Calu3 (cell line): ENCODE measurements around the gene SLC47A1. TPM values are rescaled to one million over a fixed set of nuclear protein-coding genes. Genes with fewer than 3 reads are reported as not detected.

ENCODE experiments used
- BruUV-seq: library from RNA; stranded (reverse); fragments of 400-500 nt; replicated peaks from 2 replicates; lab custom pipeline; 2021; lab: Mats Ljungman, UMichigan
- CTCF ChIA-PET: fragments of 300-600 bp; sonication (Branson Sonifier 250); formaldehyde crosslinking; loops from one replicate; lab custom pipeline; 2022; ENCODE audit warnings: antibody characterized with exemption; lab: Charles Lee
- DNase-seq: peaks from one replicate; pipeline ENCODE4 v3.0.0; 2022
- H3K27ac Mint-ChIP-seq: one replicate; pipeline ENCODE4 v1.8.0; 2022; ENCODE audit warnings: mixed read lengths; ENCODE audit not compliant: unreplicated experiment
- H3K27me3 Mint-ChIP-seq: one replicate; pipeline ENCODE4 v1.8.0; 2022; ENCODE audit warnings: mixed read lengths; ENCODE audit not compliant: unreplicated experiment
- H3K36me3 Mint-ChIP-seq: one replicate; pipeline ENCODE4 v1.8.0; 2022; ENCODE audit warnings: mild to moderate bottlenecking, moderate library complexity, mixed read lengths; ENCODE audit not compliant: insufficient read depth, unreplicated experiment
- H3K4me1 Mint-ChIP-seq: one replicate; pipeline ENCODE4 v1.8.0; 2022; ENCODE audit warnings: mild to moderate bottlenecking, low read depth, mixed read lengths; ENCODE audit not compliant: unreplicated experiment
- H3K4me3 Mint-ChIP-seq: one replicate; pipeline ENCODE4 v1.8.0; 2022; ENCODE audit warnings: mild to moderate bottlenecking, low read depth, moderate library complexity, mixed read lengths; ENCODE audit not compliant: unreplicated experiment
- H3K9me3 Mint-ChIP-seq: one replicate; pipeline ENCODE4 v1.8.0; 2022; ENCODE audit warnings: low read depth, mixed read lengths; ENCODE audit not compliant: unreplicated experiment
- intact Hi-C: fragments of 100-400 bp; cut with micrococcal nuclease; formaldehyde crosslinking; loops from one replicate; pipeline ENCODE4 v1.10.0; 2022; ENCODE audit not compliant: unreplicated experiment
- total RNA-seq: library from RNA; stranded (reverse); gene quantifications from 2 replicates; pipeline ENCODE4 v1.2.3, GENCODE V29; 2022
- TF ChIP-seq, protein P1 (sequence below): fragments of 200-600 bp; IDR thresholded peaks from one replicate; pipeline ENCODE4 v1.8.0; 2022; ENCODE audit warnings: antibody characterized with exemption; ENCODE audit not compliant: unreplicated experiment

SLC47A1 gene
- total RNA-seq, 1 experiment from 2014 or later = not detected

GRCh38 chr17:19534562-19535149 lies 1.0 kb downstream of the SLC47A1 start:
- intact Hi-C loops = no loop called here
- Mint-ChIP-seq H3K9me3 (no peaks in the 10 kb centered on the region), H3K27me3 (peaks cover 37% of the 10 kb centered on the region), H3K4me1 (no peaks in the 10 kb centered on the region), H3K36me3 (no peaks in the 10 kb centered on the region), H3K4me3 (no peak overlapping the region), H3K27ac (no peak overlapping the region)
- TF ChIP-seq, protein P1, sequence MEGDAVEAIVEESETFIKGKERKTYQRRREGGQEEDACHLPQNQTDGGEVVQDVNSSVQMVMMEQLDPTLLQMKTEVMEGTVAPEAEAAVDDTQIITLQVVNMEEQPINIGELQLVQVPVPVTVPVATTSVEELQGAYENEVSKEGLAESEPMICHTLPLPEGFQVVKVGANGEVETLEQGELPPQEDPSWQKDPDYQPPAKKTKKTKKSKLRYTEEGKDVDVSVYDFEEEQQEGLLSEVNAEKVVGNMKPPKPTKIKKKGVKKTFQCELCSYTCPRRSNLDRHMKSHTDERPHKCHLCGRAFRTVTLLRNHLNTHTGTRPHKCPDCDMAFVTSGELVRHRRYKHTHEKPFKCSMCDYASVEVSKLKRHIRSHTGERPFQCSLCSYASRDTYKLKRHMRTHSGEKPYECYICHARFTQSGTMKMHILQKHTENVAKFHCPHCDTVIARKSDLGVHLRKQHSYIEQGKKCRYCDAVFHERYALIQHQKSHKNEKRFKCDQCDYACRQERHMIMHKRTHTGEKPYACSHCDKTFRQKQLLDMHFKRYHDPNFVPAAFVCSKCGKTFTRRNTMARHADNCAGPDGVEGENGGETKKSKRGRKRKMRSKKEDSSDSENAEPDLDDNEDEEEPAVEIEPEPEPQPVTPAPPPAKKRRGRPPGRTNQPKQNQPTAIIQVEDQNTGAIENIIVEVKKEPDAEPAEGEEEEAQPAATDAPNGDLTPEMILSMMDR = no peak
- BruUV-seq = no TSS peak
- no peak for DNase-seq
- CTCF ChIA-PET = no interaction called here

DNA sequence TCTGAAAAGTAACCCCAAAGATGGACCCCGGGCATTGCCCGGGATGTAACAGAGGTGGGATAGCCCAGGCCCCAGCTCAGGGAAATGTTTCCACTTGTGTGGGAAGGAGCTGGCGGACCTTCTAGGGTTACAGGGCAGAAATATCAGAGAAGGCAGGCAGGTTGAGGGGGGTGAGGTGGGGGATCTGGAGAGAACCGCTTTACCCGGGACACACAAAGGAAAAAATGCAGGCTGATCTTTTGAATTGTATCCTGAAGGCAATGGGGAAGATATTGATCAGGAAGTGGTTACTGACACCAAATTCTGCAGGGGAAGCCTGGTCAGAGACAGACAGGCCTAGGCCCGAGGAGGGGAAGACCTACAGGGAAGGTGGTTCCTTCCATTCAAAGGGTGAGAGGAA lies 3.5 kb downstream of the SLC47A1 start:
- DNase-seq = no peak
- Mint-ChIP-seq H3K9me3 (no peaks in the 10 kb centered on the region), H3K27ac (no peak overlapping the region), H3K27me3 (peaks cover 32% of the 10 kb centered on the region), H3K36me3 (no peaks in the 10 kb centered on the region), H3K4me1 (no peaks in the 10 kb centered on the region), H3K4me3 (no peak overlapping the region)
- CTCF ChIA-PET = no interaction called here
- BruUV-seq = no TSS peak
- intact Hi-C loops = no loop called here
- TF ChIP-seq, protein P1 = no peak

- H3K9me3 Mint-ChIP-seq = no peaks in the 10 kb centered on the region
- CTCF ChIA-PET = no interaction called here
- DNase-seq = no peak
- intact Hi-C loops = no loop called here
- no peak overlapping the region for H3K4me3 Mint-ChIP-seq
- H3K4me1 Mint-ChIP-seq = no peaks in the 10 kb centered on the region
- no peak overlapping the region for H3K27ac Mint-ChIP-seq
- no peaks in the 10 kb centered on the region for H3K36me3 Mint-ChIP-seq
- no TSS peak for BruUV-seq
- peaks cover 23% of the 10 kb centered on the region for H3K27me3 Mint-ChIP-seq
- TF ChIP-seq, protein P1 = no peak
Observed at GRCh38 chr17:19538095-19539039, 4.7 kb downstream of the SLC47A1 start.

DNA sequence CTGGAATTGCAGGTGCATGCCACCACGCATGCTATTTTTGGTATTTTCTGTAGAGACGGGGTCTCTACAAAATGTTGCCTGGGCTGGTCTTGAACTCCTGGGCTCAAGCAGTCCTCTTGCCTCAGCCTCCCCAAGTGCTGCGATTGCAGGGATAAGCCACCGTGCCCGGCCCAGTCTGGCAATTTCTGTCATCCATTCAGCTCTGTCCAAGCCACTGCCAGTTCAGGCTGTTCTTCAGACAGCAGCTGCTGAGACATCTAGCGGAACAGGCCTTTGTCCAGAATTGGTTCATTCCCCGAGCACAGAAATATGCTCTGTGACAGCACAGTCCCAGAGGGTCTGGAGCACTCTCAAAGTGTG lies 5.4 kb downstream of the SLC47A1 start:
- CTCF ChIA-PET = no interaction called here
- no peaks in the 10 kb centered on the region for H3K9me3 Mint-ChIP-seq
- BruUV-seq = no TSS peak
- no peak overlapping the region for H3K27ac Mint-ChIP-seq
- H3K27me3 Mint-ChIP-seq = peaks cover 23% of the 10 kb centered on the region
- H3K4me3 Mint-ChIP-seq = no peak overlapping the region
- intact Hi-C loops = no loop called here
- TF ChIP-seq, protein P1 = no peak
- no peaks in the 10 kb centered on the region for H3K4me1 Mint-ChIP-seq
- no peak for DNase-seq
- H3K36me3 Mint-ChIP-seq = no peaks in the 10 kb centered on the region
